ACHN (cell line): Measurements from ENCODE around the gene CELA2B.
"Not testable (repeated sequence)": the region's sequence is repeated elsewhere in the genome, so short reads cannot be mapped to it uniquely, and the experiment has no call there.

Source experiments
- DNase-seq: peaks from one replicate; pipeline ENCODE4 v3.0.0-alpha.2; 2015
- in situ Hi-C: cut with HindIII; loops from 2 replicates; pipeline ENCODE4 v1.10.0; 2017; ENCODE audit warnings: low sequenced_read_pairs, low pct_ligation_motif_present, low pct_unique_long_range_greater_than_20kb

Gene CELA2B

GRCh38 chr1:15475752-15476314 is at the start of gene CELA2B:
TSS of gene CELA2B (plus strand) at chr1:15476104. CDS start at chr1:15476126, 22 bp downstream.
- in situ Hi-C loops, result no loop called here
- DNase-seq, result no peak

GRCh38 chr1:15426492-15427279 is 49.2 kb upstream of the CELA2B start:
- in situ Hi-C loops, result loop anchor here (25.0 kb wide), 1 partner anchor 114 kb away; no protein-coding TSS in a partner anchor

DNA sequence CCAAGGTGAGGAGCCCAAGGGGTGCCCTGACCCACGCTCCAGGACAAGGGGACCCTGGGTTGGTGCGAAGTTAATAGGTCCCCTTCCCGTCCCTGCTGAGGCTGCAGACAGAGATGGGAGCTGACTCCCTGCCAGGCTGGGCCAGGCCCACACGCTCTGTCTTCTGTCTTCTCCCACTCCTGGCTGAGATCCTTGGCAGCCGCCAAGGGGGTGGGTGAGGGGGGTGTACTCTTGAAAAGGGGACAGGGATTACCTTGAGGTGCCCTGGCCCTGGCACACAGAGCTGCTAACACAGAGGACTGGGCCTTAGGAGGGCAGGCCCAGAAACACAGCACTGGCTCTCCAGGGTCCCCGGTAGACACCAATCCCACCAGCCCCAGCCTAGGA is 48.6 kb upstream of the CELA2B start:
- in situ Hi-C loops, result loop anchor here (25.0 kb wide), 1 partner anchor 115 kb away; no protein-coding TSS in a partner anchor
- DNase-seq, result no peak

More at GRCh38 chr1:15426492-15427279, 49.2 kb upstream of the CELA2B start:
- no peak for DNase-seq

GRCh38 chr1:15428252-15428651 is 47.7 kb upstream of the CELA2B start:
- not testable (repeated sequence) for DNase-seq
- in situ Hi-C loops, result loop anchor here (25.0 kb wide), 1 partner anchor 116 kb away; no protein-coding TSS in a partner anchor

- in situ Hi-C loops, result loop anchor here (25.0 kb wide), 1 partner anchor 117 kb away; no protein-coding TSS in a partner anchor
- DNase-seq, result no peak
These were observed 47.0 kb upstream of the CELA2B start for GRCh38 chr1:15428815-15429435.

GRCh38 chr1:15429701-15430149 is 46.2 kb upstream of the CELA2B start:
- in situ Hi-C loops, result loop anchor here (25.0 kb wide), 1 partner anchor 117 kb away; no protein-coding TSS in a partner anchor
- no peak for DNase-seq

DNA sequence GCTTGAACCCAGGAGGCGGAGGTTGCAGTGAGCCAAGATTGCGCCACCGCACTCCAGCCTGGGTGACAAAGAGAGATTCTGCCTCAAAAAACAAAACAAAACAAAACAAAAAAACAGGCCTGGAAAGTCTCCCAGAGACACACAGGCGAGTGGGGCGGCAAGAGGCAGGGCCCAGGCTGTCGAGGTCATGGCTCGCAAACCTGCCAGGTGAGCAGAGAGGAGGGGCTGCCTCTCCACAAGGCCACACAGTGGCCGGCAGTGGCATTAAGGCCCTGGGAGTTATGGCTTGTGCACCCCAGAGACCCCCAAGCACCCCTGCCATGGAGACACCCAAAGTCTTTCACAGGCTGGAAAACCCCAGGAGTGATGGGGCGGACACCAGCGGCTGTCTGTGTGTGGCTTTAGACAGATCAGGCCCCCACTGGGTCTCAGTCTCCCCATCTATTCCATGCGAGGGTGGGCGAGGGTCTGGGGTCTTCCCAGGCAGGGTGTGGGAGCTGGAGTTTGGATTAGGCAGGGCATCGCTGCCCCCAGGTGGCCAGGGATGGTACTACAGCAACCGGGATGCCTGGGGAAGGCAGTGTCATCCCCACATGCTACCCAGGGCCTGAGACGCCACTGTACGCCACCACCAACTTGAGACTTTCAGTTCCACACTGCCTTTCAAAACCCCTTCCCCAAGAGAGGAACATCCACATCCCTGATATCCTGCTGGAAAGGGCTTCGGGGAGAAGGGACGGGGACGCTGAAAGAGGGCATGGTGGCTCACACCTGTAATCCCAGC is 44.9 kb upstream of the CELA2B start:
- no peak for DNase-seq
- in situ Hi-C loops, result loop anchor here (25.0 kb wide), 1 partner anchor 119 kb away; no protein-coding TSS in a partner anchor

DNA sequence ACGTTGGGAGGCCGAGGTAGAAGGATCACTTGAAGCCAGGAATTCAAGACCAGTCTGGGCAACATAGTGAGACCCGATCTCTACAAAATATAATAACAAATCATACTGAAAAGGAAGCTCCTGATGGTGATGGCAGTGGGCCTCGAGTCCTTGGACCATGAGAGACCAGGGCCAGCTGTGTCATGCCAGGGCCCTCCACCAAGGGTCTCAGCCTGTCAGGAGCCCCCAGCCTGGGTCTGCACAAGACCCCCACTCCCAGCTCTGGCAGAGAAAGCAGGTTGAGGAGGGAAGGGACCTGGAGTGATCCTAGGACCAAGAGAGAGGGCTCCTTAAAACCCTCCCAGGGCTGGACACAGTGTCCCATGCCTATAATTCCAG is 44.3 kb upstream of the CELA2B start:
- in situ Hi-C loops, result loop anchor here (25.0 kb wide), 1 partner anchor 119 kb away; no protein-coding TSS in a partner anchor
- no peak for DNase-seq

DNA sequence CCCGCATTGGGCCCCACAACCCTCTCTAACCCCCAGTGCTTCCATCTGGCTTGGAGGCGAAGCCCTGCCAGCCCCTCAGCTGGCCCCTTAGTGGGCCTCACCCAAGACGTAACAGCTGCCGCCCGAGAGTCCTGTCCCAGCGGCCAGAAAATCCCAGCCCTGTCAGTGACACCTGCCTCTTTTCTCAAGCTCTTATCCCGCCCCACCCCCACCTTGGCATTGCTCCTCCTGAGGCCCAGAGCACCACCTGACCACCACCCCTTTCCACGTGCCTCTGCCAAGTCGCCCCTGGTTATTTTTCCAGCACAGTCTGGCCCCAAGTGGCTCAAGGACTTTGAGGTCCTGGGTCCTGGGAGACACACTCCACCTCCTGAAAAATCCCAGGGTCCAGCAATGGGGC is 43.6 kb upstream of the CELA2B start:
- in situ Hi-C loops, result loop anchor here (25.0 kb wide), 1 partner anchor 120 kb away; no protein-coding TSS in a partner anchor
- DNase-seq, result no peak

DNA sequence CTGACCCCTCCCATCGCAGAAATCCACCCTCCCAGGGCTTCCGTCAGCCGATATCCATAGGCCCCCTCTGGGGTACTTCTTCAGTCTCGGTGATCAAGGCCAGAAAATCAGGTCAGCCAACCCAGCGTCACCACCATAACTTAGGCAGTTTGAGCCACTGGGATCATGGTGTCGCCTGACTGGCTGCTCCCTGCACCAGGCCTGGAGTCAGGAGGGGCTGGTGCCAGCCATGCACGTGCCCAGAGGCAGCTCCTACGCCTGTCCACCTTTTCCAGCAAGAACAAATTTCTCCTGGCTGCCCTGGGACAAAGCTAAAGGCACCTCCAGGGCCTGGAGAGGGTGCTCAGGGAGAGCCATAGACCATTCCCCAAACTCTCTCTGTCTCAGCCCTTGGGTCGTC is 42.4 kb upstream of the CELA2B start:
- in situ Hi-C loops, result loop anchor here (25.0 kb wide), 1 partner anchor 121 kb away; no protein-coding TSS in a partner anchor
- DNase-seq, result no peak

- in situ Hi-C loops, result loop anchor here (25.0 kb wide), 1 partner anchor 122 kb away; no protein-coding TSS in a partner anchor
- not testable (repeated sequence) for DNase-seq
These were observed 41.2 kb upstream of the CELA2B start for GRCh38 chr1:15434739-15435138.

- no peak for DNase-seq
- in situ Hi-C loops, result loop anchor here (25.0 kb wide), 1 partner anchor 123 kb away; no protein-coding TSS in a partner anchor
These were observed 40.4 kb upstream of the CELA2B start for GRCh38 chr1:15435239-15436077.

DNA sequence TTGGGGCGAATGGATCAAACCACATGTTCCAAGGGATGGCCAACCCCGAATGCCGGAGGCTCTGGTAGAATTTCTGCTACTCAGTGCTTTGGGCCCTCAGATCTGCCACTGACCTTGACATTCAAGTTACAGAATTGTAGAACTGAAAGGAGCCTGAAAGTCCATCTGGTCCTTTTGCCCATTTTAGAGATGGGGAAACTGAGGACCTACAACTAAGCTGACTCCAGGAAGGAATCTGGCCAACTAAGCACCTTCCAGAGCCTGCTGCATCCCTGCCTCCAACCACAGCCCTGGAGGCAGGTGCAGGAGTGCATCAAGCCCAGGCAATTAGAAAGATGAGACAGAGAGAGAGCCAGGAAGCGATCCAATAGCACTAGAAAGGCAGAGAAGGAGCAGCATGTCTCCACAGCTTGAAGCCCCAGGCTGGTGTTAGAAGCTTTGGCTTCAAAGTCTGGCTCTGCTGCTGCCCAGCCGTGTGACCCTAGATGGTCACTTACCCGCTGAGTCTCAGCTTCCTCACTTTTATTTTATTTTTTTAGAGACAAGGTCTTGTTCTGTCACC is 38.9 kb upstream of the CELA2B start:
- DNase-seq, result no peak
- in situ Hi-C loops, result loop anchor here (25.0 kb wide), 1 partner anchor 125 kb away; no protein-coding TSS in a partner anchor

DNA sequence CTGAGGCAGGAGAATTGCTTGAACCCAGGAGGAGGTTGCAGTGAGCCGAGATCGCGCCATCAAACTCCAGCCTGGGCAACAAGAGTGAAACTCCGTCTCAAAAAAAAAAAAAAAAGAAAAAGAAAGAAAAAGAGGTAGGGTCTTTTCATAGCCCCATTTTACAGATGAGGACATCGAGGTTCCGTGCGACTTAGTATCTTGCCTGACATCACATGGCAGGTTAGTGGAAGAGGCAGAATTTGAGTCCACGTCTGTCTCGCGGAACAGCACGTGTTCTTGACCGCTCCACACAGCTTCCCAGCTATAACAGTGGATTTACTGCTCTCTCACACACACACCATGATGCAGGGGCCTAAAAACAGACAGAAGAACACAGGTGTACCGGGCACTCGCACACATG is 36.6 kb upstream of the CELA2B start:
- in situ Hi-C loops, result loop anchor here (25.0 kb wide), 1 partner anchor 127 kb away; no protein-coding TSS in a partner anchor
- DNase-seq, result no peak

GRCh38 chr1:15440357-15440756 is 35.5 kb upstream of the CELA2B start:
- in situ Hi-C loops, result loop anchor here (25.0 kb wide), 1 partner anchor 128 kb away; no protein-coding TSS in a partner anchor
- no peak for DNase-seq

GRCh38 chr1:15441247-15441646 is 34.7 kb upstream of the CELA2B start:
- DNase-seq, result no peak
- in situ Hi-C loops, result loop anchor here (25.0 kb wide), 1 partner anchor 129 kb away; no protein-coding TSS in a partner anchor

GRCh38 chr1:15442119-15442518 is 33.8 kb upstream of the CELA2B start:
- in situ Hi-C loops, result loop anchor here (25.0 kb wide), 1 partner anchor 130 kb away; no protein-coding TSS in a partner anchor
- no peak for DNase-seq
